ENCODE data around the gene MYL11. TPM values are rescaled to one million over a fixed set of nuclear protein-coding genes. Genes with fewer than 3 reads are reported as not detected.

Gene MYL11
- polyA plus RNA-seq, 1 donor from 2014 or later: not detected

- Histone ChIP-seq H3K36me3 (ENCODE audit: insufficient read depth, low read length) (no peaks in the 10 kb centered on the region), H3K79me2 (replicated peaks; ENCODE audit: insufficient read depth, low read length) (peaks cover 21% of the 10 kb centered on the region), H3K27ac (ENCODE audit: low read length) (no peak overlapping the region), H3K4me3 (ENCODE audit: low read length) (no peak overlapping the region), H4K20me1 (ENCODE audit: insufficient read depth) (no peaks in the 10 kb centered on the region), H3K4me2 (ENCODE audit: low read length) (no peak overlapping the region), H2AFZ (ENCODE audit: low read depth, low read length) (no peak overlapping the region), H3F3A (ENCODE audit: insufficient read depth, low read length, poor library complexity, severe bottlenecking) (no peaks in the 10 kb centered on the region), H3K9me3 (ENCODE audit: low read length) (no peaks in the 10 kb centered on the region), H3K9me2 (ENCODE audit: insufficient read depth, low read length) (no peaks in the 10 kb centered on the region), H3K9ac (ENCODE audit: low read length) (no peak overlapping the region), H3K27me3 (ENCODE audit: insufficient read depth, low read depth, low read length) (no peaks in the 10 kb centered on the region)
- TF ChIP-seq EZH2 (IDR thresholded peaks at IDR 0.05; ENCODE audit: borderline replicate concordance, insufficient read depth, low read length, poor library complexity, severe bottlenecking): no peak
- no peak for TF ChIP-seq REST (IDR thresholded peaks at IDR 0.05; ENCODE audit: borderline replicate concordance)
- no peak for TF ChIP-seq EP300 (conservative IDR thresholded peaks at IDR 0.05; ENCODE audit: poor library complexity, severe bottlenecking)
- TF ChIP-seq TAF1 (IDR thresholded peaks at IDR 0.05; ENCODE audit: low read depth): no peak
- no peak for TF ChIP-seq POLR2AphosphoS5 (IDR thresholded peaks at IDR 0.05)
- no peak for TF ChIP-seq MXI1 (conservative IDR thresholded peaks at IDR 0.05; ENCODE audit: poor library complexity, severe bottlenecking)
- no peak for TF ChIP-seq RAD21 (conservative IDR thresholded peaks at IDR 0.05)
- TF ChIP-seq SMC3 (conservative IDR thresholded peaks at IDR 0.05; ENCODE audit: poor library complexity): no peak
- TF ChIP-seq CTCF (IDR thresholded peaks at IDR 0.05; ENCODE audit: poor library complexity, severe bottlenecking): no peak
Observed at GRCh38 chr16:30357715-30358576, 16.7 kb upstream of the MYL11 start.

GRCh38 chr16:30358577-30358936 is 16.0 kb upstream of the MYL11 start:
- no peaks in the 10 kb centered on the region for H4K20me1 ChIP-seq (ENCODE audit: insufficient read depth)
- no peak overlapping the region for H2AFZ ChIP-seq (ENCODE audit: low read depth, low read length)
- H3K27me3 ChIP-seq (ENCODE audit: insufficient read depth, low read depth, low read length): no peaks in the 10 kb centered on the region
- H3K36me3 ChIP-seq (ENCODE audit: insufficient read depth, low read length): no peaks in the 10 kb centered on the region
- H3K4me3 ChIP-seq (ENCODE audit: low read length): no peak overlapping the region
- TF ChIP-seq TAF1 (IDR thresholded peaks at IDR 0.05; ENCODE audit: low read depth) (no peak), CTCF (IDR thresholded peaks at IDR 0.05; ENCODE audit: poor library complexity, severe bottlenecking) (no peak), EP300 (conservative IDR thresholded peaks at IDR 0.05; ENCODE audit: poor library complexity, severe bottlenecking) (no peak), POLR2AphosphoS5 (IDR thresholded peaks at IDR 0.05) (no peak), MXI1 (conservative IDR thresholded peaks at IDR 0.05; ENCODE audit: poor library complexity, severe bottlenecking) (no peak), RAD21 (conservative IDR thresholded peaks at IDR 0.05) (no peak), SMC3 (conservative IDR thresholded peaks at IDR 0.05; ENCODE audit: poor library complexity) (no peak), REST (IDR thresholded peaks at IDR 0.05; ENCODE audit: borderline replicate concordance) (no peak), EZH2 (IDR thresholded peaks at IDR 0.05; ENCODE audit: borderline replicate concordance, insufficient read depth, low read length, poor library complexity, severe bottlenecking) (no peak)
- no peaks in the 10 kb centered on the region for H3K9me3 ChIP-seq (ENCODE audit: low read length)
- no peaks in the 10 kb centered on the region for H3K9me2 ChIP-seq (ENCODE audit: insufficient read depth, low read length)
- no peak overlapping the region for H3K9ac ChIP-seq (ENCODE audit: low read length)
- H3K27ac ChIP-seq (ENCODE audit: low read length): no peak overlapping the region
- no peaks in the 10 kb centered on the region for H3F3A ChIP-seq (ENCODE audit: insufficient read depth, low read length, poor library complexity, severe bottlenecking)
- no peak overlapping the region for H3K4me2 ChIP-seq (ENCODE audit: low read length)
- peaks cover 16% of the 10 kb centered on the region for H3K79me2 ChIP-seq (replicated peaks; ENCODE audit: insufficient read depth, low read length)
